Fibroblast of the aortic adventitia (primary cell): ENCODE data around the gene CENPW. TPM values are rescaled to one million over a fixed set of nuclear protein-coding genes. Genes with fewer than 3 reads are reported as not detected.

ENCODE experiments used
- DNase-seq: peaks from one replicate; pipeline ENCODE4 v3.0.0-alpha.2; 2010; ENCODE audit warnings: low read depth
- H3K4me3 ChIP-seq: 2 replicates; pipeline ENCODE4 v1.5.1; 2011; ENCODE audit warnings: low read depth, mild to moderate bottlenecking, control low read depth, low read length, moderate library complexity
- CTCF ChIP-seq: IDR thresholded peaks from 2 replicates; pipeline ENCODE4 v1.5.1; 2011; ENCODE audit warnings: mild to moderate bottlenecking, low read length, control low read depth, inconsistent platforms; ENCODE audit not compliant: insufficient read depth
- total RNA-seq: library from RNA; depleted of rRNA; stranded (reverse); fragments of >200 nt; gene quantifications from 2 replicates; pipeline ENCODE4 v1.2.3, GENCODE V29; 2012; ENCODE audit warnings: low replicate concordance

The CENPW gene
- total RNA-seq, 1 donor, result 13.7 TPM

GRCh38 chr6:126361832-126362440, 22.0 kb downstream of the CENPW start:
- no peak for TF ChIP-seq CTCF
- DNase-seq, result peak; percentile 15
- no peak overlapping the region for H3K4me3 ChIP-seq

DNA sequence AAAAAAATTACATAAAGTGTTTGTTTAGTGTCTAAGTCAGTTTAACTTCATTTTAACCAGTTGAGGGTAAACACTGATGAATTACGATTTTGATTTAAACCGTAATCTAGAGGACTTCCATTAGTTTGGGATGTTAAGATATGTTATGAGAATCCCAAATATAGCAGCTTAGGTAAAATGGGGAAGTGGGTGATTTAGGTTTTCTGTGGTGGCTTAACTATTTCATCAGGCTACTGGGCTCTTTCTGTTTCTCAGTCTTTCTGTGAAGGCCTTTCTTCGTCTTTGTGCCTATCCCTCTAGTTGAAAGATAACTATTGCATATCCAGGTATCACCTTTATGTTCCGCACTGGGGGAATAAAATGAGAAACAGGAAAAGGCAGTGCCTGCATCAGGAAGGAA, 27.9 kb downstream of the CENPW start:
- no peak for DNase-seq
- no peak overlapping the region for H3K4me3 ChIP-seq
- no peak for TF ChIP-seq CTCF

GRCh38 chr6:126372626-126373025, 32.7 kb downstream of the CENPW start:
- no peak overlapping the region for H3K4me3 ChIP-seq
- no peak for DNase-seq
- no peak for TF ChIP-seq CTCF

DNA sequence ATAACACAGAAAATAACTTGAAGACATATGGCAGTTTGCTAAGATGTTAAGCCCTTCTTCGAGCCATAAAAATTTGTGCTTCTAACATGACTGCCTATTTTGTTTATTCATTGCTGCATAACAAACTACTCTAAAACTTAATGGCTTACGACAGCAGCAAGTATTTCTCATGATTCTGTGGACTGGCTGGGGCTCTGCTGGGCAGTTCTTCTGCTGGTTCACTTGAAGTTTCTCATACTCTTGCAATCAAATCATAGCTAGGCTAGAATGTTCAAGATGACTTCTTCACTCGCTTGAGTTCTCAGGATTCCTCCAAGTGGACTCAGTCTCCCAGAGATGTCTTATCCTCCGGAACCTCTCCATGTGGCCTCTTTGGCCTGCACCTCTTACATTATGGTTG, 33.4 kb downstream of the CENPW start:
- DNase-seq, result no peak
- H3K4me3 ChIP-seq, result no peak overlapping the region
- no peak for TF ChIP-seq CTCF

DNA sequence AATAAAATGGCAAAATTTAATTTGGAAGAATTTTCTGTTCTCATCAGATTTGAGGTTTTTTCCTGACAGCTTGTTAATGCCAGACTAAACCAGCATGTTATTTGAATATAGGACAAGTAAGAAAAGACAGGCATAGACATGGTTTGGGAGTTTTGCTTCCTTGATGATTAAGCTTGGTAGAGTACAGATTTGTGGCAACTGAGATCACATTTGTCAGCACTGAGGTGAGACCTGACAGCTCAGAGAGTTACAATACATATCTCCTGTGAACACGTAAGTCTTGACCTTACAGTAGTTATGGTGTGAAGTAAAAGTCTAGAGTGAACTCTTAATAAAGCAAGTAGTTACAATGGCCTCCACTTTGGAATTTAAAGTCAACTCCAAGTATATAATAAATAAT, 34.5 kb downstream of the CENPW start:
- TF ChIP-seq CTCF, result no peak
- no peak overlapping the region for H3K4me3 ChIP-seq
- DNase-seq, result no peak

DNA sequence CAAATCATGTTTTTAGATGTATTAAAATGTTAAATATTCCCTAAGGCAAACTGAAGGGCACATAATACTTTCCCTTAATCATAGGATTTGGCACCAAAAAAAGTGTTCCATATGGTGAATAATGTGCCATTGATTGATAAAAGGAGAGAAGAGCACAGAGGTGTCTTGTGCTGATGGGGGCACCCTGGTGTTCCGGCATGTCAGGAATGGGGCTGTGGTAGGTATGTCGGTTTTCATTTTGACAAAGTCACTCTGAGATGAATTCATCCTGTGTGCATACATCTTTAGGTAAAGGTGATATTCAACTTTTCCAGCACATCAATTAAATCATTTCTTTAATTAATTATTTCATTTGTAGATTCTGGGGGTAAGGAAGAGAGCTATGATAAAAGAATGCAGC, 36.8 kb downstream of the CENPW start:
- DNase-seq, result no peak
- H3K4me3 ChIP-seq, result no peak overlapping the region
- TF ChIP-seq CTCF, result no peak

DNA sequence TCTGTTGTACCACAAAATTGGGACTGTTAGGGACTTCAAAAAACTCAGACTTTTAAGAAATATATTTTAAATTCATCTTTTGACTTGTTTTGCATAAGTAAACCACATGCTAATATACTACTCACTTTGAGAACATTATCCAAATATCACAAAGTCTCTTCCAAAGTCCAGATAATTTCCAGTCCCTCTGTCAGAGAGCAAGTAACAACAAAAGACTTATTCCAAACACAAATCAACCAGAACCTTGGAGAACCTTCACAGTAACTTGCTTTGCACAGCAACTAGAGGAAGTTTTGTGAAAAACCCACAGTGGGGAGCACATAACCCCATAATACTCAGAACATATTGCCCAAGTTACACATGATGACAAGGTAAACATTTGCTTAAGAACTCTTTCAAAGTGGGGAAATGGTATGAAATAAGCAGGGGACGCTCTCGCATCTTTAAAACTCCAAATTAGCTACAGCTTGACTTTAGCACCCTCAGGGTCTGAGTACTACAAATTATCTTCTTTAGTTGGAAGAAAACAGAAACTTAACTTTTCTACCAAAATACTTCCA, 37.8 kb downstream of the CENPW start:
- no peak for TF ChIP-seq CTCF
- H3K4me3 ChIP-seq, result no peak overlapping the region
- no peak for DNase-seq
